Astrocyte (in vitro differentiated cells and primary cell): ENCODE results near the gene SLC39A1. TPM values are rescaled to one million over a fixed set of nuclear protein-coding genes. Genes with fewer than 3 reads are reported as not detected.

Experiments used
- DNase-seq: peaks from one replicate; pipeline ENCODE4 v3.0.0-alpha.2; 2010; ENCODE audit warnings: low read depth
- FAIRE-seq: peaks from 2 replicates; lab custom pipeline; 2011; peaks lifted over from hg19 to GRCh38; lab: Jason Lieb, UNC
- H2AFZ ChIP-seq: 2 replicates; pipeline ENCODE4 v1.6.0; 2012; ENCODE audit warnings: low read depth, low read length, inconsistent platforms
- H3K27ac ChIP-seq: 2 replicates; pipeline ENCODE4 v1.5.1; 2011; ENCODE audit warnings: low read depth, low read length, inconsistent platforms
- H3K27me3 ChIP-seq: 2 replicates; pipeline ENCODE4 v1.6.0; 2011; ENCODE audit warnings: low read length, inconsistent platforms; ENCODE audit not compliant: insufficient read depth
- H3K36me3 ChIP-seq: 2 replicates; pipeline ENCODE4 v1.5.1; 2011; ENCODE audit warnings: low read length, inconsistent platforms; ENCODE audit not compliant: insufficient read depth
- H3K4me1 ChIP-seq: 2 replicates; pipeline ENCODE4 v1.5.1; 2011; ENCODE audit warnings: low read length, inconsistent platforms; ENCODE audit not compliant: insufficient read depth
- H3K4me2 ChIP-seq: 2 replicates; pipeline ENCODE4 v1.6.0; 2012; ENCODE audit warnings: low read length, inconsistent platforms
- H3K4me3 ChIP-seq: 2 replicates; pipeline ENCODE4 v1.5.1; 2011; ENCODE audit warnings: low read depth, mild to moderate bottlenecking, low read length, inconsistent platforms; ENCODE audit not compliant: insufficient read depth
- H3K79me2 ChIP-seq: 2 replicates; pipeline ENCODE4 v1.6.0; 2012; ENCODE audit warnings: mild to moderate bottlenecking, low read length, inconsistent platforms; ENCODE audit not compliant: insufficient read depth
- H3K9ac ChIP-seq: 2 replicates; pipeline ENCODE4 v1.6.0; 2012; ENCODE audit warnings: mild to moderate bottlenecking, low read length, inconsistent platforms
- H3K9me3 ChIP-seq: 2 replicates; pipeline ENCODE4 v1.5.1; 2012; ENCODE audit warnings: low read depth, mild to moderate bottlenecking, low read length, inconsistent platforms; ENCODE audit not compliant: insufficient read depth
- H4K20me1 ChIP-seq: 2 replicates; pipeline ENCODE4 v1.6.0; 2012; ENCODE audit warnings: low read length, inconsistent platforms; ENCODE audit not compliant: insufficient read depth
- H3K27ac Mint-ChIP-seq: one replicate; pipeline ENCODE4 v1.8.0; 2021; ENCODE audit warnings: mild to moderate bottlenecking, mixed read lengths; ENCODE audit not compliant: unreplicated experiment
- H3K27me3 Mint-ChIP-seq: one replicate; pipeline ENCODE4 v1.8.0; 2021; ENCODE audit warnings: low read depth, mixed read lengths; ENCODE audit not compliant: unreplicated experiment
- H3K36me3 Mint-ChIP-seq: one replicate; pipeline ENCODE4 v1.8.0; 2021; ENCODE audit warnings: low read depth, mixed read lengths; ENCODE audit not compliant: unreplicated experiment
- H3K4me1 Mint-ChIP-seq: one replicate; pipeline ENCODE4 v1.8.0; 2021; ENCODE audit warnings: low read depth, mixed read lengths; ENCODE audit not compliant: unreplicated experiment
- H3K4me3 Mint-ChIP-seq: one replicate; pipeline ENCODE4 v1.8.0; 2021; ENCODE audit warnings: mild to moderate bottlenecking, moderate library complexity, mixed read lengths; ENCODE audit not compliant: unreplicated experiment
- H3K9me3 Mint-ChIP-seq: one replicate; pipeline ENCODE4 v1.8.0; 2021; ENCODE audit warnings: mild to moderate bottlenecking, mixed read lengths; ENCODE audit not compliant: unreplicated experiment
- CTCF ChIP-seq: IDR thresholded peaks from 2 replicates; pipeline ENCODE4 v1.5.1; 2011; ENCODE audit warnings: low read depth, mild to moderate bottlenecking, inconsistent platforms, low read length, moderate library complexity; ENCODE audit not compliant: insufficient read depth
- EZH2 ChIP-seq: IDR thresholded peaks from 2 replicates; pipeline ENCODE4 v1.6.1; 2012; ENCODE audit warnings: mild to moderate bottlenecking, low read length, inconsistent platforms; ENCODE audit not compliant: insufficient read depth
- total RNA-seq: library from RNA; stranded (reverse); gene quantifications from 2 replicates; pipeline ENCODE4 v1.2.1, GENCODE V29; 2021

SLC39A1 gene
- total RNA-seq, 1 donor from 2014 or later, result 91.7 TPM

GRCh38 chr1:153938996-153939395 lies 24.3 kb downstream of the SLC39A1 start:
- peaks cover 12% of the 10 kb centered on the region for H3K36me3 ChIP-seq
- Mint-ChIP-seq H3K27me3 (no peaks in the 10 kb centered on the region), H3K9me3 (no peaks in the 10 kb centered on the region), H3K4me1 (no peaks in the 10 kb centered on the region), H3K27ac (no peak overlapping the region), H3K36me3 (peaks cover 36% of the 10 kb centered on the region), H3K4me3 (no peak overlapping the region)
- DNase-seq, result no peak
- no peaks in the 10 kb centered on the region for H4K20me1 ChIP-seq
- TF ChIP-seq CTCF, result no peak
- H3K79me2 ChIP-seq, result peaks cover 6% of the 10 kb centered on the region
- no peak overlapping the region for H3K27ac ChIP-seq
- H3K4me2 ChIP-seq, result no peak overlapping the region
- no peak overlapping the region for H3K9ac ChIP-seq
- H3K4me1 ChIP-seq, result no peaks in the 10 kb centered on the region
- H3K27me3 ChIP-seq, result no peaks in the 10 kb centered on the region
- no peak overlapping the region for H3K4me3 ChIP-seq
- no peaks in the 10 kb centered on the region for H3K9me3 ChIP-seq
- H2AFZ ChIP-seq, result no peak overlapping the region
- FAIRE-seq, result no peak

- H3K36me3 ChIP-seq, result peaks cover 14% of the 10 kb centered on the region
- H3K4me3 ChIP-seq, result no peak overlapping the region
- Mint-ChIP-seq H3K36me3 (peaks cover 37% of the 10 kb centered on the region), H3K4me3 (no peak overlapping the region), H3K4me1 (no peaks in the 10 kb centered on the region), H3K9me3 (no peaks in the 10 kb centered on the region), H3K27ac (no peak overlapping the region), H3K27me3 (no peaks in the 10 kb centered on the region)
- no peaks in the 10 kb centered on the region for H4K20me1 ChIP-seq
- H3K9ac ChIP-seq, result no peak overlapping the region
- H3K4me1 ChIP-seq, result no peaks in the 10 kb centered on the region
- TF ChIP-seq CTCF (no peak), EZH2 (no peak)
- no peak overlapping the region for H3K27ac ChIP-seq
- H3K27me3 ChIP-seq, result no peaks in the 10 kb centered on the region
- H2AFZ ChIP-seq, result no peak overlapping the region
- no peaks in the 10 kb centered on the region for H3K79me2 ChIP-seq
- no peaks in the 10 kb centered on the region for H3K9me3 ChIP-seq
- H3K4me2 ChIP-seq, result no peak overlapping the region
- no peak for DNase-seq
- FAIRE-seq, result no peak
These were observed 26.0 kb downstream of the SLC39A1 start for GRCh38 chr1:153937331-153937730.

- H3K4me2 ChIP-seq, result no peak overlapping the region
- H3K27ac ChIP-seq, result no peak overlapping the region
- no peaks in the 10 kb centered on the region for H3K27me3 Mint-ChIP-seq
- FAIRE-seq (no peak), DNase-seq (no peak)
- H3K9me3 ChIP-seq, result no peaks in the 10 kb centered on the region
- no peak overlapping the region for H3K27ac Mint-ChIP-seq
- no peak overlapping the region for H2AFZ ChIP-seq
- TF ChIP-seq EZH2, result no peak
- no peak for TF ChIP-seq CTCF
- no peaks in the 10 kb centered on the region for H3K27me3 ChIP-seq
- H3K4me3 Mint-ChIP-seq, result no peak overlapping the region
- peaks cover 35% of the 10 kb centered on the region for H3K36me3 Mint-ChIP-seq
- no peaks in the 10 kb centered on the region for H3K4me1 ChIP-seq
- peaks cover 14% of the 10 kb centered on the region for H3K36me3 ChIP-seq
- H3K9ac ChIP-seq, result no peak overlapping the region
- no peaks in the 10 kb centered on the region for H3K9me3 Mint-ChIP-seq
- H3K4me3 ChIP-seq, result no peak overlapping the region
- no peaks in the 10 kb centered on the region for H3K79me2 ChIP-seq
- no peaks in the 10 kb centered on the region for H3K4me1 Mint-ChIP-seq
- H4K20me1 ChIP-seq, result no peaks in the 10 kb centered on the region
These were observed 27.1 kb downstream of the SLC39A1 start for GRCh38 chr1:153936011-153936802.
